ENCODE results near the gene IRF3.

IRF3 gene

GRCh38 chr19:49665036-49665350 lies 664 bp downstream of the IRF3 start:
- TF ChIP-seq ZNF274 (IDR thresholded peaks at IDR 0.05; ENCODE audit: low read depth, low read length): no peak
- peak overlapping the region; percentile 87 for H3K4me3 ChIP-seq (ENCODE audit: low read length)

- TF ChIP-seq ZNF274 (IDR thresholded peaks at IDR 0.05; ENCODE audit: low read depth, low read length): no peak
- H3K4me3 ChIP-seq (ENCODE audit: low read length): peak overlapping the region; percentile 87
Observed at GRCh38 chr19:49664171-49665035, 1.3 kb downstream of the IRF3 start.

- TF ChIP-seq ZNF274 (IDR thresholded peaks at IDR 0.05; ENCODE audit: low read depth, low read length): no peak
- H3K4me3 ChIP-seq (ENCODE audit: low read length): no peak overlapping the region; the same call in 1 of the 2 replicates
Observed at GRCh38 chr19:49663224-49663623, 2.4 kb downstream of the IRF3 start.

GRCh38 chr19:49662011-49662410 lies 3.6 kb downstream of the IRF3 start:
- no peak for TF ChIP-seq ZNF274 (IDR thresholded peaks at IDR 0.05; ENCODE audit: low read depth, low read length)
- H3K4me3 ChIP-seq (ENCODE audit: low read length): no peak overlapping the region

- no peak for TF ChIP-seq ZNF274 (IDR thresholded peaks at IDR 0.05; ENCODE audit: low read depth, low read length)
- H3K4me3 ChIP-seq (ENCODE audit: low read length): no peak overlapping the region
Observed at GRCh38 chr19:49660338-49660961, 5.2 kb downstream of the IRF3 start.

GRCh38 chr19:49658566-49659442 lies 6.9 kb downstream of the IRF3 start:
- no peak for TF ChIP-seq ZNF274 (IDR thresholded peaks at IDR 0.05; ENCODE audit: low read depth, low read length)
- H3K4me3 ChIP-seq (ENCODE audit: low read length): no peak overlapping the region

- no peak overlapping the region for H3K4me3 ChIP-seq (ENCODE audit: low read length)
- no peak for TF ChIP-seq ZNF274 (IDR thresholded peaks at IDR 0.05; ENCODE audit: low read depth, low read length)
Observed at GRCh38 chr19:49658139-49658517, 7.5 kb downstream of the IRF3 start.

GRCh38 chr19:49657493-49658138 lies 8.0 kb downstream of the IRF3 start:
- TF ChIP-seq ZNF274 (IDR thresholded peaks at IDR 0.05; ENCODE audit: low read depth, low read length): no peak
- H3K4me3 ChIP-seq (ENCODE audit: low read length): no peak overlapping the region

- no peak overlapping the region for H3K4me3 ChIP-seq (ENCODE audit: low read length)
- TF ChIP-seq ZNF274 (IDR thresholded peaks at IDR 0.05; ENCODE audit: low read depth, low read length): no peak
Observed at GRCh38 chr19:49656456-49657109, 9.1 kb downstream of the IRF3 start.

- TF ChIP-seq ZNF274 (IDR thresholded peaks at IDR 0.05; ENCODE audit: low read depth, low read length): no peak
- H3K4me3 ChIP-seq (ENCODE audit: low read length): no peak overlapping the region
Observed at GRCh38 chr19:49655570-49656455, 9.8 kb downstream of the IRF3 start.

- no peak overlapping the region for H3K4me3 ChIP-seq (ENCODE audit: low read length)
- no peak for TF ChIP-seq ZNF274 (IDR thresholded peaks at IDR 0.05; ENCODE audit: low read depth, low read length)
Observed at GRCh38 chr19:49654581-49654980, 11.1 kb downstream of the IRF3 start.

- H3K4me3 ChIP-seq (ENCODE audit: low read length): no peak overlapping the region
- TF ChIP-seq ZNF274 (IDR thresholded peaks at IDR 0.05; ENCODE audit: low read depth, low read length): no peak
Observed at GRCh38 chr19:49653466-49653806, 12.2 kb downstream of the IRF3 start.
